HG02840 (cell line): Measurements from ENCODE around the gene FRAT1.
A peak's percentile ranks its signal among the peaks of the same experiment; 100 is the strongest.
"Not testable (repeated sequence)": the region's sequence is repeated elsewhere in the genome, so short reads cannot be mapped to it uniquely, and the experiment has no call there.

Source experiments
- ATAC-seq: cut with Tn5 transposase; IDR thresholded peaks from one replicate; pipeline ENCODE4 v1.9.1; 2021; ENCODE audit warnings: mild to moderate bottlenecking, moderate library complexity, moderate number of reproducible peaks; ENCODE audit not compliant: unreplicated experiment, low FRiP score

Gene FRAT1

DNA sequence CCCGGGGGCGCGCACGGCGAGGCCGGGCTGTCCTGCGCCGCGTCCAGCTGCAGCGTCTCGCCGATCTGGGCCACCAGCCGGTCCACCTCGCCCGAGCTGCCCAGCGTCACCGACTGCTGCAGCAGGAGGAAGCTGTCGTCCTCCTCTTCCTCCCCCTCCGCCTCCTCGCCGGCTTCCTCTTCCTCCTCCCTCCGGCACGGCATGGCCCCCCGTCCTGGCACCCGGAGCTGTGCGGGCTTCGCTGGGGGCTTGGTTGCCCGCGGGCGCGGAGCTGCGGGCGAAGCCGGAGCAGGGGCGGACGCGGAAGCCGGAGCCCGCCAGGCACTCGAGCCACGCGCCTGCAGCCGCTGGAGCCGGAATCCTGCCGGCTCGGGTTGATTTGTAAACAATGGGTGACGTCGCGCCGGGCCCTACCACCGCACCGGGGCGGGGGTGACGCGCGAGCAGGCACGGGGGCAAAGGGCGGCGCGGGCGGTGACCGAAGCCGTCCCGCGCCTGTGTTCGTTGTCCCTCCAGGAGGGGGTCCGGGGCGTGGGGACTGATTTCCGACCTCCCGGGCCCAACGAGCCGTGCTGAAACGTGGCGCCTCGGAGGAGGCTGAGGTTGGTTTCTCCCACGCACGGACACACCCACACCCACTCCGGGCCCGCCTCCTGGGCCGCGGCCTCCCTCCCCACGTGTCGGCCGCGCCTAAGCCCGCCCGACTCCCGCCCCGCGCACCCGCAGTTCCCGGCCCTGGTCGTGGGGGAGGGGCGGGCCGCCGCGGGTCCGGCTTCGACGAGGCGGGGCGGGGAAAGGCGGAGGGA, 15.5 kb downstream of the FRAT1 start, which contains the start of gene FRAT2:
Gene FRAT2, minus strand, starts transcription at position 360 of the 806 bp plus-strand sequence. Its CDS starts 157 bp downstream, at position 203.
- peak; percentile 82 for ATAC-seq

DNA sequence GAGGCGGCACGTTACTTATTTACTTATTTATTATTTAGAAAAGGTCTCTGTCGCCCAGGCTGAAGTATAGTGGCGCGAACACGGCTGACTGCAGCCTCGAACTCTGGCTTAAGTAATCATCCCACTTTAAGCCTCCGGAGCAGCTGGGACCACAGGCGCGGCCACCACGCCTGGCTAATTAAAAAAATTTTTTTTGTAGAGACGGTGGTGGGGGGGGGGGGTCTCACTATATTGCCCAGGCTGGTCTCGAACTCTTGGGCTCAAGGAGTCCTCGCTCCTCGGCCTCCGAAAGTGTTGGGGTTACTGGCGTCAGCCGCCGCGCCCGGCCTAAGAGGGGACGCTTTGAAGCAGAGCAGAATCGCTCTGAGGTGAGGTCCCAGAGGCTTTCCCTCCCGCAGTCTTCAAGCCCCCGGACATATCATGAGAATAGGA, 16.1 kb downstream of the FRAT1 start:
- ATAC-seq, result no peak

DNA sequence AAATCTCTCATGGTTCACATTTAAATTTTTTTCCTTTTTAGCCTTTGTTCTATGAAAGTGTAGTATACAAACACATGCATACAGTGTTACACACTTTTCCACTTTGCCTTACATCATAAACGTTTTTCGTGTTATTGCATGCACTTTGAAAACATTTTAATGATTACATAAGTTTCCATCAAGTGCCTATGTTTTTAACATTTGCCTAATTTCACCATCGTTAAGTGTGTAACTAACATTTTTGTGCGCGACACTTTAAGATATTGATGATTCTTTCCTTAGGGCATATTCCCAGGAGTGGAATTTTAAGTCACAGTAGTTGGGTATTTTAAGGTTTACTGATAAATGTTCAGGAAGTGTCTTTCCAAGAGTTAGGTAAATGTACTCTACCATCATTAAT, 16.9 kb downstream of the FRAT1 start:
- no peak for ATAC-seq

DNA sequence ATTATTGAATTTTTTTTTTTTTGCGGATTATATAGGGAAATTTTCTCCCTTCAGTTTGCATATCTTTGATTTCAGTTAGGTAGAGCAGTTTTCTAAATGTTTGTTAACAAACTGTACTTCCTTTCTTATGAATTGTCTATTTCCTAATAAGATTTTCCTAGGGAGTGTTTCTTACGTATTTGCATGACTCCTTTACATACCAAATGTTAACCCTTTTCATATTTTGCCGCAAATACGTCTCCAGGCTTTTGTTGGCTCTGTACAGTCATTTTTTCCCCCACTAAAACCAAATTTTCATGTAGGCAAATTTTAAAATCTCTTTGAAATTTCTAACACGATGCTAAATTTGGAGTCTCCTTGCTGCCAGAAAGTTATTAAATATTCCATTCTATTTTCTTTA, 17.4 kb downstream of the FRAT1 start:
- no peak for ATAC-seq

GRCh38 chr10:97336942-97337831, 18.1 kb downstream of the FRAT1 start:
- ATAC-seq, result no peak

DNA sequence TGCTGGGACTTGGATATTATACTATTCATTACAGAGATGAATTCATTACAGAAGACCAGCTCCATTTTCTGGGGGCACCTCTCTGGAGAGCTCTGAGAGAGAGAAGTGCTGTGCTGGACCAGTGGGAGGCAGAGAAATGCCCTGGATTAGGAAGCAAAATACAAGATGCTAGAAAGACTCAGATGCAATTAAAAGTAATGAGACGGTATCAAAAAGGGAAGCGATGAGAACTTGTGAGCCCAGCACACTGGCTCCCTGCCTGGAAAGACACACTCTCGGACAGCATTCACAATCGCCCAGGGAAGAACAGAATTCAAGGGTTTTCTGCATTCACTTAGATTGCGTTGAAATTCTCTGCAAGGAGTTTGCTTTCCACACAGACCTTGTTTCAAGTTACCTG, 19.0 kb downstream of the FRAT1 start:
- no peak for ATAC-seq

GRCh38 chr10:97341416-97341815, 22.3 kb downstream of the FRAT1 start:
- ATAC-seq, result no peak

- ATAC-seq, result not testable (repeated sequence)
These were observed 24.6 kb downstream of the FRAT1 start for GRCh38 chr10:97343664-97344063.

DNA sequence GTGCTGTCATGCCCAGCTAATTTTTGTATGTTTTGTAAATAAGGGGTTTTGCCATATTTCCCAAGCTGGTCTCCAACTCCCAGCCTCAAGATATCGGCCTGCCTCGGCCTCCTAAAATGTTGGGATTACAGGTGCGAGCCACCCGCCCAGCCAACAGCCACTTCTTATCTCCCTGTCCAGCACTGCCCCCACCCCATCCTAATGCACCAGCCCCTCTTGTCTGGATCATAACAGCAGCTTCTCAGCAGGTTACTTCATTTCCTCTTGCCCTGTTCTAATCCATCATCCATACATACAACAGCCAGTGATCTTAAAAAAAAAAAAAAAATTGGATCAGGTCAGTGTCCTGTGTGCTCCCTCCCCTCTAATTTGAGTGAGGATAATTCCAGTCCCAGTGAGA, 28.2 kb downstream of the FRAT1 start:
- ATAC-seq, result no peak

- no peak for ATAC-seq
These were observed 30.9 kb downstream of the FRAT1 start for GRCh38 chr10:97349752-97350513.

- no peak for ATAC-seq
These were observed 34.9 kb downstream of the FRAT1 start for GRCh38 chr10:97353945-97354344.

DNA sequence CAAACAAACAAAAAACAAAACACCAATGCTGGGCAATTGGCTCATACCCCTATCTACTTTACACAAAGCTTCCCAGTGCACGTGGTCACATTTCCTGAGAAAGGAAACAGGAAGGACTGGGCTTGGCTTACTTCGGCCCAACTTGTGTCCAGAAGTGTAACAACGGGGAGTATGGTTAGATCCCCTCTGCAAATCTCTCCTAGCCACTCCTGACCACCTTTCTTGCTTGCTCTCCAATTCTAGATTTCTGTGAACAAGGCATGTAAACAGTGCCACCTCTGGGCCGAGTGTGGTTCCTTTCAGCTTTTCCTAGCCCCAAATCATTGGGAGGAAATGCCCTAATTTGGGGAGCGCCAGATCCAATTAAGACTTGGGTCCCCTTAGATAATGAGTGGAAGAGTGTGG, 36.5 kb downstream of the FRAT1 start:
- ATAC-seq, result no peak

DNA sequence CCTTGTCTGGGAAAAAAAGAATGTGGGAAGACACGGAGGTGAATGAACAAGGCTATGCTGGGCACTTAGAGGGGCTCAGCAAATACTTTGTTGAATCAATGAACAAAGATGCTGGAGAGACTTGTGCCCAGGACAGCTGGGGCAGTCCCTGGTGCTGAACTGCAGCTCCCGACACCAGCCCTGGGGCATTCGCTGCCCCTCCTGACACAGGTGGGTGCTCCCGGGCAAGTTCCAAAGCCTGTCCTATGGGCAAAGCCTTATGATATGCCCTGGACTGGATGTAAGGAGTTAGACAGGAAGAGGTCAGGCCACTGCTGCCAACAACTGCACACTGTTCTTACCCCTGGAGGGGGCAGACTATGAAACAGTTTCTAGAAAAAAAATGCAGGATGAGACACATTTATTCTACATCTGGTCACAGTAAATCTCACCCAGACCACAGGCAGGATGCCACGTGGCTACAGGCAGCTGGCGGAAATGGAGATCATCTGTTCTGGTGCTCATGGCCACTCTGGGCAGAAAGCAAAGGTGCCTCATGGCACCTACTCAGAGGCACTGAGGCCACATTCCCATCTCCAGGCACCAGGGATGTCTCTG, 37.3 kb downstream of the FRAT1 start:
- ATAC-seq, result no peak

DNA sequence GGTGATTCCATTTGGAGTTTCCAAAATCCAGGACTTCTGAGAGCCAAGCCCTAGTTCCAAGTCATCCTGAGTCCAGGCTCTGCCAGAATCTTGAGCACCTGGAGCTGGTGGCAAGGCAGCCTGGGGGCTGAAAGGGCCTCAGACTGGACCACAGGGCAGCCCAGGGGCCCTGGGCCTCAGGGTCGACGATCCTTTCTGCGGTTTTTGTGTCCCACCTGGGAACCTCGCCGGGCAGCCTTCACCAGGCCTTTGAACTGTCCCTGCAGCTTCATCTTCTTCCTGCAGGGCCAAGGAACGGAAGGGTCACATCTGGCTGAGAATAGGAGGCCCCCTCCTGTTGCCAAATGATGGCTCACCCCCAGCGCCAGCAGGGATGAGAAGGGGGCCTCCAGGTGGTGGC, 37.8 kb downstream of the FRAT1 start:
- ATAC-seq, result no peak

- no peak for ATAC-seq
These were observed 39.3 kb downstream of the FRAT1 start for GRCh38 chr10:97358349-97358748.

GRCh38 chr10:97358781-97359180, 39.7 kb downstream of the FRAT1 start:
- ATAC-seq, result no peak

DNA sequence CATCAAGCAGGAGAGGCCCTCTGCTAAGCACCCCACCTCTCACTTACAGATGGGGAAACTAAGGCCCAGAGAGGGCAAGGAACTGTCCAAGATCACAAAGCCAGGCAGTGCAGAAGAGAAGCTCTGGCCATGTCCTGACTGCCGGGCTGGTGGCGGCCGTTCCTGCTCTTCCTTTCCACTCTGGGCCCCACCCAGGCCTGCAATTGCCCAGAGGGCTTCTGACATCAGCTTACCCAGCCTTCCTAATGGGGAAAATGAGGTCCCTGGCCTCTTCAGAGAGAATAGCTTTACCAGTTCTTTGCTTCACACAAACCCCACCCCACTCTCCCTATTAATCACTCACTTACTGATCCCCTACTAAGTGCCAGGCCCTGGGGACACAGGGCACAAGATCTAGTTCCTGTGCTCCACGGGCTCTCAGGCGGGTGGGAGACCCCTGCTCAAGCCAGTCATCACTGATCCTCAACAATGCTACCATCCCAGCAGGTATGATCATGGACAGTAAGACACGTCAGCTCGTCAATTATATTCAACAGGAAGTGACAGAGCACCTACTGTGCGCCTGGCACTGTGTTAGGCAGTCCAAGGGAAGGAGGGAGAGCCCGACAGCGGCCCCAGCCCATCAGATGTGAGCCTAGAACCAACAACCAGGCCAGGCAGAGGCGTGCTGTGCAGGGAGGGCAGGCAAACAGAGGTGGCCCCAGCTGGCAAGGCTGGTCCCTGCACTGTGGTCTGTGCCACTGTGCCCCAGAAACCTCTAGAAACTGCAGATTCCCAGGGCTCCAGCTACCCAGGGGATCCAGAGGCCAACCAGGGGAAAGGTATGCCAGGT, 41.9 kb downstream of the FRAT1 start:
- no peak for ATAC-seq

DNA sequence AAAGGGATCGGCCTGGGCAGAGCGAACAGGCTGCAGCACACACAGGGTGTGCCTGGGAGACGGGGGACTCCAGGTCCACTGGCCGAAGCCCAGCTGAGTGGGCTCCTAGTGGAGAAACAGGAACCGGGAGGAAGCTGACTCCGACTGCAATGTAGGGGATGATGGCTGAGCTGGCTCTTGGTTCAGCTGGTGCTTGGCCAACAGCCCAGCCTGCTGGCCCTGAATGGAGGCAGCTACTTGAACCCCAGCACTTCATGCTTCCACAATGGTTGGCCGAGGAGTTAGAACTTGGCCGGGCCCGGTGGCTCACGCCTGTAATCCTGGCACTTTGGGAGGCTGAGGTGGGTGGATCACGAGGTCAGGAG, 42.4 kb downstream of the FRAT1 start:
- ATAC-seq, result no peak

DNA sequence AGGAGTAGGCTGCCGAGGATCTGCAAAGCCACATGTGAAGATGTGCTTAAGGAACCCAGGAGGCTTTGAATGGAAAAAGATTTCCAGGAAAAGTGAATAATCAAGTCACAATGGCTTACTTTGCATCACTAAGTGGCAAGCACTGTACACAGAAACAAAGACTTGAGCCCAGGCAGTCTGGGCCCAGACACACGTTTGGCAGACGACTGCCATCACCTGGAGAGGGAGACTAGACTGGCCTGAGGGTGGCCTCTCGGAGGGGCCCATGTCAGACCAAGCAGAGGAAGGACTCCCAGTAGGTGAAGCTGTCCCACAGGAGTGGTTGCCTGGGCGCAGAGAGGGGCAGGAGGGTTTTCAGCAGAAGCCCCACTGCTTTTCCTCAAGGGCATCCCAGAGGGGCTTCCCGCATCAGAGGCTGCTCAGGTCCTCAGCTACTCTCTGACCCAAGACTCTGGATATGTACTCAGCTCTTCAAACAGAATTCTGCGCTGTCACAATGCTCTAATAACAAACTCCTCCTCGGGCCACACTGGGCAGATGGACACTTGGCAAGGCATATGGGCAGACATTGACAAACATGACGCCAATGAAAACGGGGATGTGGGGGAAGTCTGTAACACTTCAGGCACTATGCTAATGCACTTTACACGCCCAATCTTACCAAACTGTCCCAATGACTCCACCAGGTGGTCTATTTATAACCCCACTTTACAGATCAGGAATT, 43.4 kb downstream of the FRAT1 start:
- no peak for ATAC-seq
